GM21447 (cell line): Measurements from ENCODE around the gene RTTN.
"Not testable (repeated sequence)": the region's sequence is repeated elsewhere in the genome, so short reads cannot be mapped to it uniquely, and the experiment has no call there.

Experiments
- ATAC-seq: cut with Tn5 transposase; IDR thresholded peaks from one replicate; pipeline ENCODE4 v1.9.1; 2021; ENCODE audit not compliant: unreplicated experiment

RTTN gene

DNA sequence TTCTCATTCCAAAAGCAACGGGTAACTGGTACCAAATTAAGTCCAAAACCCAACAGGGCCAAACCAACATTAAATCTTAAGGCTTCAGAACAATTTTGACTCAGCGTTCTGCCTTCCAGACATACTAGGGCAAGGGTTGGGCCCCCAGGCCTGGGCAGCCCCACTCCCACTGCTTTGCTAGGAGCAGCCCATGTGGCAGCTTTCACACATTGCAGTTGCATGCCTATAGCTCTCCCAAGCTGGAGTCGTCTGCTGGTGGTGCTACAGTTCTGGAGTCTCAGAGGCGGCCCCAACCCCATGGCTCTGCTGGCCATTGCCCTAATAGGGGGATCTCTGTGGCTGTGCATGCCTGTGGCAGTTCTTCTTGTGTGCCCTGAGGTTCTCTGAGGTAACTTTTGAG is 220.2 kb downstream of the RTTN start:
- no peak for ATAC-seq

DNA sequence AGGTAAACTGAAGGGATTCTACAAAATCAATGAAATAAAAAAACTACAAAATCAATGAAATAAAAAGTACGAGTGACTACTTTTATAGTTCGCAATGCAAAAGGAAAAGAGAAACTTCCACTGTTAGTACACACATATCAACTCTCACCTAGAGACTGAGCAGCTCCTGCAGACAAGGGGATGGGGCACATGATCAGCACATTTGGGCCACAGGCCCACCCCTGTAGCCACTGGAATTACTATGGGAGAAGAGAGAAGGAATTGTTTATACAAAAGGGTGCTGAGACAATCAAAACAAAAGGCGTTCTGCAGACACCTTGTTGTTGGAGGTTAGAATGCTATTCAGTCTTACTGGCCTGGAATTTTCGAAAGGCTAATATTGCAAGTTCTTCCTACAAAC is 223.1 kb downstream of the RTTN start:
- ATAC-seq: no peak

DNA sequence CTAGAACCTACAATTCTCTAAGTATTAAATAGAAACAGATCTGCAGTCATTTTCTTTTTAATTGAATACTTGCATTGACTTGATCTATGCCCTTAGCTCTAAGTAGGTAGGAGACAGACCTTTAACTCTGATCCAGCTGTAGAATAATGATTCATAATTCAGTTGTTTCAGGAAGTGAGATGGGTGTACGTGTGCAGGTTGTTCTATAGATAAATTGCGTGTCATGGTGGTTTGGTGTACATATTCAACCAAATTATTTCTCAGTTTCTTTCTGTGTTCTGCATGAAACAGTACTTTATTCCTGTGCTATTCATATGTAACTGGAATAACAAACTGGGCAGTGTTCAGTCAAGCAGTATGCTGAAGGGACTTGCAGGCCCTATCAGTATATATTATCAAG is 223.5 kb downstream of the RTTN start:
- peak; percentile 47 for ATAC-seq

DNA sequence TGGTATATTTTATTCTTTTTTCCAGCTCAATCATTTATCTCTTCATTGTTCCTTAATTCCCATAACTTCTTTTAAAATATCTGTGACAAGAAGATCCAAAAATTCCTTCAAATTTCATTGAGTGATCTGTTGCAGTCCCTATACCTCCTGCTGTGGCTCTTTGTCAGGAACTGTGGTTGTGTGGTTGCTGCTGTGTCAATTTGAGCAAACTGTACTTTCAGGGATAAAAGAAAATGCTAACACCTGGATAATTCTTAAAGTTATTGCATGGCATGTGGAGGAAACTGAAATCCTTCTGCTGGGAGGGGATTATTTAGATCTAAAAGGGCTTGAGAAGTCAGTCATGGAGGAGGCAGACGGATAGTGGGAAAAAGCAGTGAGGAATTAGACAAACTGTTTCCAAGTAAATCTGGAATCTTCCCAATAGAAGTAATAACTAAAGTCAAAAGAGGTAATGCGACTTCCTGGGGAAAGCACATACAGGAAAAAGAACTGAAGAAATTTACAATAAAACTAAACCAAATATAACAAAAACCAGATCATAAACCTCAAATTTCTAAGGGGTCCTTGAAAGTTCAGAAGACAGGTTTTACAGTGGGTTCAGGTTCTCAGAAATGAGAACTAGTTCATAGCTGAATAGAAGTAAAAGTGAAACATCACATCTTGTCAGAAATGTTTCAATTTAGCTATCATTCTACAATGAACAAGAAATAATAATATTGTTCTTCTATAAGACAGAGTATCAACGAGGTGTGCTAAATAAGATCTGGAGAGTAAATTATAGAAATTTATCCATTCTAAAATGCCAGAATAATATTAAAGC is 224.3 kb downstream of the RTTN start:
- ATAC-seq: no peak

DNA sequence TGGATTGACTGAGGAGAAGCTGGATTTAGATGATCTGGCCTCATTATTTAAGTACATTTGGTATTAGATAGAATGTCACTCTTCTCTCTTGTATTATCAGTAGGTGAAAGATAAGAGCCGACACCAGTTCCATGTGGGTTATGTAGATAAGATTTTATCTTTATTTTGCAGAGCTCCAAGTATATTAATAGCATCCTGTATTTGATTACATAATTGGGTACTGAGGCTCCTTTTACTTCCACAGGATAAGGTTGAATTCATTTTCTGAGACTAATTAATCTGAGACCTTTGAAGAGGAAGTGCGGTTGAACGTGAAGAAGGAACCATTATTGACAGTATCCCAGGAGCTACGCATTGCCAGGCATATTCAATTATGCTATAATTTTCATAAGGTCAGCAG is 225.0 kb downstream of the RTTN start:
- no peak for ATAC-seq

DNA sequence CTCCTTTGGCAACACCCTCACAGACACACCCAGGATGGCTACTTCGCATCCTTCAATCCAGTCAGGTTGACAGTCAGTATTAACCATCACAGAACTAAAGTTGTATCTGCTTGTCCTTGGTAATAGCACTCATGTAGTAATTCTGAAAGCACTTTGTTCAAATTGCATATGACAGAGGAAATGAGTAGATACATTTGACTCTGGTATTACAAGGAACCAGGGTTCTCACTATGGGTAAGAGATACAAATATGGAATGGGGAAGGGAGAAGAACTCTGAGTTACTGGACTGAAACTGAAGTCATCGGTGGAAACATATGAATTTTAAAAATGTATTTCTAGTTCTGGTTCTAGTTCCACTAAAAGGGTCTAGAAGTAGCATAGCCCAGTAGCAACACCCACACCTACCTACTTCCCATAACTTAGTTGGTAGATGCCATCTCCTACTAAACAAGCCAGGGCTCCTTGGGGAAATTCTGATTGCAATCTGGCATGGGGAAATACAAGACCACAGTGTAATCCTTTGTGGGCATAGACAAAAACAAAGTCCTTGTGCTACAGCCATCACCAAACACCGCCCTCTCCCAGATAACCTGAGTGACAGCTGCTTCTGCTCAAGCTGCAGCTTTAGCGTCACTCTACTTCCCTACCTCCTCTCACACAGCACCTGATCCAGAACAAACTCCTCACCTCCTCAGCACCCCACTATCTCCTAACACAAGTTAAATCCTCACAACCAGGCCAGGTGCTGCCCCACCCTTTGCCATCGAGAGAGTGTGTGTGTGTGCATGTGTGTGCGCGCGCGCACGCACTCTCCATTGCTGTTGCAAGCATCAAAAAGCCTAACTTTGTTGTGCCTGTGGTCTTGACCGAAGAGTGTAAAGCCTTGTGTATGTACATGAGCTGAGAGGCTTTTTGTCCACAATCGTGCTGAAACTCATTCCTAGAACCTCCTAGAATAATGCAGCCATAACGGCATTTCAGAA is 226.5 kb downstream of the RTTN start:
- ATAC-seq: peak; percentile 68

DNA sequence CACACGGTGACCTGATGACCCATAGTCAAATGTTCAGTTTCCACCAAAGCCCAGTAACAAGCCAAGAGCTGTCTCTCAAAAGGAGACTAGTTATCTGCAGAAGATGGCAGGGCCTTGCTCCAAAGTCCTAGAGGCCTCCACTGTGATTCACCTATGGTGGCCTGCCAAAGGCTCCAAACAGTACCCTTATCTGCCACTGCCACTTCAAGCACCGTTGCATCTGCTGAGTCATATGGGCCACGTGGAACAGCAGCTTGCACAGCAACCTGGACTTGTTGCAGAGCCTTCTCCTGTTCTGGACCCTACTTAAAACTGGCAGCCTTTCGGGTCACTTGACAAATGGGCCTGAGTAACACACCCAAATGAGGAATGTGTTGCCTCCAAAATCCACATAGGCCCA is 230.2 kb downstream of the RTTN start:
- not testable (repeated sequence) for ATAC-seq

DNA sequence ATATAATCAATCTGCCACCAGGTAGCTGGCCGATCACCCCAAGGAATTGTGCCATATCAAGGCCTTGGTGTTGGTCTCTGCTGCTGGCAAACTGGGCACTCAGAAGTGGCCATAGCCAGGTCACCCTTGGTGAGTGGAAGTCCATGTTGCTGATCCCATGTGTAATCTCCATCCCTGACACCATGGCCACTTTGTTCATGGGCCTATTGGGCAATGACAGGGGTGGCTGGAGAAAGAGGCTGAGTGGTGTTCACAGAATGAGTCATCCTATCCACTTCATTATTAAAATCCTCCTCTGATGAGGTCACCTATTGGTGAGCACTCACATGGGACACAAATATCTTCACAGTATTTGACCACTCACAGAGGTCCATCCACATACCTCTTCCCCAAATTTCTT is 231.1 kb downstream of the RTTN start:
- no peak for ATAC-seq

DNA sequence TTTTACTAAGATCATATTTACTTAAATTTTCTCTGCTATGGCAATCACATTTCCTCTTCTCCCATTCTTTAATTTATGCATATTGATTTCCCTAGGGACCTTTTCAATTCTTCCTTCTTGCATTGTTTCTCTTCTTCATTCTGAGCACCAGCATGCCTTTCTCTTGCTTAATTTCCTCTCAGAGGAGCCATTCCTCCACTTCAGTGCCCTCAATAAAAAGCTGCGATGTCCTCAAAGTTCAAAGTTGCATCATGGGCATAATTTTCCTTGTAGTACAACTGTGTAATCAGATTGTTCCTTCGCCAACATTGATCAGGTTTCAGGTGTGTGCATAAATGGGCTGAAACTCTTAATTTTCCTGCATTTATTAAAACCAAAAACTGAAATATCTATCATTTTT is 236.0 kb downstream of the RTTN start:
- ATAC-seq: no peak

DNA sequence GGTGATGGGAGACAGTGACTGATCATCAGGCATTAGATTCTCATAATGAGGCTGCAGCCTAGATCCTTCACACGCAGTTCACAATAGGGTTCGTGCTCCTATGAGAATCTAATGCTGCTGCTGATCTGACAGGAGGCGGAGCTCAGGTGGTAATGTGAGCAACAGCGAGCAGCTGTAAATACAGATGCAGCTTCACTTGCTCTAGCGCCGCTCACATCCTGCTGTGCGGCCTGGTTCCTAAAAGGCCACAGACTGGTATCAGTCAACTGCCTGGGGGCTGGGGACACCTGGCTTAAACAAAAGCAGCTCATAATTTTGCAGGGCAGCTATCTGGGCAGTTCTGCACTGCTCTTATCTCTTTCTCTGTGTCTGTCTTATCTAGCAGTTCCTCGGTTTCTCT is 237.4 kb downstream of the RTTN start:
- peak; percentile 95 for ATAC-seq

DNA sequence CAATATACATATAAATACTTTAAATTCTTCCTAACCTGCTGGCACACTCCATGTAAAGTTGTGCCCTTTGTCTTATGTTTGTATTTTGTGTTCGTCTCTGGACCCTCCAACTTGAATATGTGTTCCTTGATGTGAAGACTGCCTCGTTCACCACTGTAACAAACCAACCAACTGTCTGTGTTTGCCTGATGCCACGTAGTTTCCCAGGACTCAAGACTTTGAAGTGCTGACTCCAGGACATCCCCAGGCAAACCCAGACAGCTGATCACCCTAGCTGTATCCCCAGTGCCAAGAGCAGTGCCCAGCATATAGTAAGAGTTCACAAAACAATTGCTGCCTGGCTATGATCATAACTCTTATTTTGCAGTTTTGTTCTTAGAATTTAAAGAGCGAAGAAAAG is 242.3 kb downstream of the RTTN start:
- ATAC-seq: no peak

DNA sequence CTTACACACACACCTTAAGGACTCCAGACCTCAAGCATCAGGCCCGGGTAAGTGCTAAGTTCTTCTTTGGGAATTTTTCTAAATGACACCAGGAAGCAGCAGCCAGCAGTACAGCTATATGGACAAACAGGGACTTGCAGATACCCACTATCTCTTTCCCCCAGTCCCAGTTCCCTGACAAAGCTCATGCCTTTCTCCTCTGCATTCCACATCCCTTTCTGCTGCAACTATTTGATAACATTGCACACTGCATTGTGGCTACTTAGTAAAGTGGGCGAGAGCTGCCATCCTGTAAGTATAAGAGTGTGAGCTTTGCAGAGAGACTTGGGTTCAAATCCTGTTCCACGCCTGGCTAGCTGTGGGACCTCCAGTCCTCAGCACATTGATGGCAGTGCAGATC is 243.8 kb downstream of the RTTN start:
- ATAC-seq: no peak

DNA sequence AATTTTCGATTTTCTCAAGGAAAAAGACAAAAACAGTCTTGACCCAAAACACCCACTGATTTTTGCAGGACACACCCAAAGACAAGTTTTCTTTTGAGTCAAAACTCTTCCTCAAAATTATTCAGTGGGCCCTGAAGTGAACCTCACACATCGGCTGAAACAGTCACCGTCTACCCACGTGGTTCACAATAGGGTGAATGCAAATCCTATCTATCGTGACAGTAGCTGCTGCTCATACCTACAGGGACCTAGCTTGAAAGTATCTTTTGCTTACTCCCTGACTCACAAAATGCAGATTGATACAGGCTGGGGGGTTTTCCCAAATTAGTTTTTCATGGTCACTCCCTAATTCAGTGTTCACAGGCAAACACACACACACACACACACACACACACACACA is 247.1 kb downstream of the RTTN start:
- peak; percentile 36 for ATAC-seq

DNA sequence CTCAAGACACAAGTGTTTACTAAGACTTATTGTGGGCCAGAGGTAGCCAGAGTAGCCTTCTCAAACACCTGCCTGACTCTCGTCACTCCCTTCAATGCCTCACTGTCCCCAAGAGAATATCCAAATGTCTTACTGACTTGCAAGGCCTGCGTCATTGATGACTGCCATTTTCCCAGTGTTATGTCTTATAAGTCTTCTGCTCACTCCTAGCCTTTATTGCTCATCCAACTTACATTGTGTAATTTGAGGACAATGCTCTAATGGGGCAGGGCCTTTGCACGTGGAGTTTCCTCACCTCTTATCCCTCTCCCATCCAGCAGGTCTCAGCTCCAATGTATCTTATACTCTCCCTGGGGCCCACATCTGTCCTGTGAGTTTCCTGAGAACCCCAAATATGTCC is 247.7 kb downstream of the RTTN start:
- no peak for ATAC-seq

DNA sequence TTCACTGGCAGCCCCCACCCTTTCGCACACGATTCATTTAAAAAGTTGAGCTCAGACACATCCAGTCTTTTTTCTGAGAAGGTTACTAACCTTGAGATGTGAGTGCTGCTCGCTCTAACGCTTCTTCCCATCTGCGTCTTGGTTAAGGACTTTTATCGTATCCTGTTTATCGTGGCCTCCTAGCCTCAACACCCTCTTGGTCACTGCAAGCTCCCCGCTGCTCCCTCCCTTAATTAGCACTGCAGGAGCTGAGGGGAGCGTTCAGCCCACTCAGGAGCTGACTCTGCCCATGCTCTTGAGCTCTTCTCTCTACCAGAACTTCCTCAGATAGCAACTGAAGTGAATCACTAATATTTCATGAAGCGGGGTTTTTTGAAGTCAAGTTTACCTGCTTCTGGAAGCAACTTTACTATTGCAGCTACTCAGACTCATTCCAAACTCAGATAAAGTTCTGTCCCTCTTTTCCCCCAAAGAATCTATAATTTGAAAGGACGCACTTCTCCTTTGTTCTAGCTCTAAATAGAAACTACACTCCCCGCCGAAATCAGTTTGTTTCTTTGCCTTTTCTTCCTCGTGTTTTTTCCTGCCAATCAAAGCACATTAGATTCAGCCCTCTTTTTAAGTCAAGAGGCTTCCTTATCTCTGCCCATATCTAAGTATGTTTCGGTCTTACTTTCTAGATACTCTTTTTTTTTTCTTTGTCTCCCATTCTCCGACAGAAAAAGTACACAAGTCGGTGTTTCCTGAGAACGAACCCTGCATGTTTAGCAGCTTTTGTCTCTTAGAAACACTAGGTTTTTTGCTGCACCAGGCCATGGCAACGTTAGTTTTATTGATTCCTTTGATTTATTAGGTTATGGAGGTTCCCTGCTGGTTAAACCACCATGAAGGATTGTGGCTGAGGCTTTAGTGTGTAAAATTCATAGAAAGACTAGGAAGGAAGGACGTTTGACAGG is 248.5 kb downstream of the RTTN start:
- ATAC-seq: peak; percentile 20

DNA sequence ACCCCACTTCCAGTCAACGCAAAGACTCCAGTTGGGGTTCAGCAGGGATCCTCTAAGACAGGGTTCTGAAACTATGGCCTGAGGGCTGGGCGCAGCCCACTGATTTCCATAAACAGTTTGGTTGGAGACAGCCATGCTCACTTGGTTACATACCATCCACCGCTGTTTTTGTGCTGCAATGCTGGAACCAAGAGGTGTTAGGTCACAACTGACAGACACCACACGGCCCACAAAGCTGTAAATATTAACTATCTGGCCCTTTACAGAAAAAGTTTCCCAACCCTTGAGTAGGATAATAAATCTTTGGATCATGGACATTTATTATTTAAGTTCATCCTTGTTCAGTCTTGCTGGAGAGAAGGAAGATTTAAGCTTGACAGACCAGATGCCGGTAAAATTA is 249.4 kb downstream of the RTTN start:
- ATAC-seq: peak; percentile 34

DNA sequence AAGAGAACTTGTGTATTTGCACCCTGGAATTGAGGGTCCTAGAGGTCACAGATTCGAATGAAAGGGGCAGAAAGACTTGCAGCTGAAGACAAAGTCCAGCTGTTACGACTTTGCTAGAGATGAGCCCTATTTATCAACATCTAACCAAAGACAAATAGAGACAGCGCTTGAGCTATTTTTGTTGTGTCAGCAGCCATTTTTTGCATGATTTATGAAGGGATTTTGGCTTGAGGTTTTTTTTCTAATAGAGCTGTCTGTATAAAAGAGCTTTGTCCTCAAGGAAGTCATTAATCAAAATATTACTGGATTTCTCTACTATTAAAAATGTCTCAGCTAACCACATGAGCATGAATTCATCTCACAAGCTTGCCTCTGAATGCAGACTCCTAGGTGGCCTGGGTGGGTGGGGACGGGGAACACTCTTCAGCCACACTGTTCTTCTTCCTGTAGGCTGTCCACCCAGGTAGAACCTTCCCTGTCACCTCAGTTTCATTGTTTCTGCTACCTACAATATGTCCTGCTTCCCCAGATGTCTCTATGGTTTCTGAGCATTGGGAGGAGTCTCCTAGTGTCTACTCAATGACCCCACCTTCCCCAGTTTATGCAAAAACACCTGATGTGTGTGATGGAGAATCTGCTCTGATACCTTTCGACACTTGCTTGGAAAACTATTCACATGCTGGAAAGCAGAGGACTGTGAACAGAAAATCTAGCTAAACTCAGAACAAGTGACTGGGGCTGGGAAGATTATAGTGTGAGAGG is 250.6 kb downstream of the RTTN start:
- peak; percentile 32 for ATAC-seq

DNA sequence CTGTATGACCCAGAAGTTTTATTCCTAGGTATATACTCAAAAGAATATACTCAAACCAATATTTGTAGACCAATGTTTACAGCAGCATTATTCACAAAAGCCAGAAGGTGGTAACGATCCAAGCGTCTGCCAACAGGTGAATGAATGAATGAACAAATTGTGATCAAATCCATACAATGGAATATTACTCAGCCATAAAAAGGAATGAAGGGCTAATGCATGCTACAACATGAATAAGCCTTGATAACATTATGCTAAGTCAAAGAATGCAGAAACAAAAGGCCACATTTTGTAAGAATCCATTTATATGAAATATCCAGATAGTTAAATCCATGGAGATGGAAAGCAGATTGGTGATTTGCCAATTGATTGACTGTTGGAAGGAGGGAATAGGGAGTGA is 252.3 kb downstream of the RTTN start:
- no peak for ATAC-seq
